ENCODE data around the gene PTPMT1.
"Not testable (repeated sequence)": the region's sequence is repeated elsewhere in the genome, so short reads cannot be mapped to it uniquely, and the experiment has no call there.

PTPMT1 gene

DNA sequence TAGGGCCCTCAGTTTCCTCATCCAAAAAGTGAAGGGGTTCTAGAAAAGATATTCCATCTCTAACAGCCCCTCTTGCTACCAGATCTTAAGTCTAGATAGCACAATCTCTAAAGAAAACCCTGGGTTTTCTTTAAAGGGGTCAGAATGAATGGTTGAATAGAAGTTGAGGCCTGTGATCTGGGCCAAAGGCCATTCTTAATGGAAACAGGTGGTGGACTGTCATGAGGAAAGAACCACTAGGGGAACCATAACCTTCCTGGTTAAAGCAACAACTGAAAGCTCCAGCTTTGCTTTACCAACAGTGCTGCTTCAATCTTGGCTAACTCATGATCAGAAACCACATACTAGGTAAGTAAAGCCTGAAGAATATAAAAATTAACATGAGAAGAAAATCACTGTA lies 14.3 kb upstream of the PTPMT1 start:
- DNase-seq (ENCODE audit: insufficient read length), result peak; percentile 31
- FAIRE-seq, result peak; percentile 84
- TF ChIP-seq POLR2A (IDR thresholded peaks at IDR 0.05; ENCODE audit: low read depth, low read length) (no peak), TAF1 (IDR thresholded peaks at IDR 0.05; ENCODE audit: borderline replicate concordance, low read depth, low read length) (no peak), POLR2AphosphoS5 (IDR thresholded peaks at IDR 0.05; ENCODE audit: low read depth, low read length) (no peak)

DNA sequence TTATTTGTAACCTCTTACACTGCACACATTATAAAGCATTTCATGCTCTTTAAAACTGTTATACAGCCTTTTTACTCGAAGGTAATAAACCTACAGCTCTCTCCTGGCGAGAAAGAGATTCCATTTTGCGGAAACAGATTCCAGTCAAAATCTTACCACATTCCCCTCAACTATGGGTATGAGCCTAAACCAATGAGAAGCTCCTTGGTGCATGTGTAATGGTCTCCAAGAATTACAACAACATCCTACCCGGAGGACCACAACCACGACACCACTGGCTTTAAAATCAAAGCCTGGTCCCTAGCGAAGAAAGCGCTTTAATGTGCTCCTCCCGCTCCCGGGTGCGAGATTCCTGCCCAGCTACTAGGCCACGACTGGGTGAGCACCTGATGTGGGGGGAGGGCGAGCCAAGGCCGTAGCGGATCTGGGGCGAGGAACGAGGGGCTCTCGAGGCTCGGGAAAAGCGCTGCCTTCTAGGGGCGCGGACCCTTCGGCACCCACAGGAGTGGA lies 13.3 kb upstream of the PTPMT1 start:
- TF ChIP-seq POLR2AphosphoS5 (IDR thresholded peaks at IDR 0.05; ENCODE audit: low read depth, low read length) (no peak), TAF1 (IDR thresholded peaks at IDR 0.05; ENCODE audit: borderline replicate concordance, low read depth, low read length) (no peak), POLR2A (IDR thresholded peaks at IDR 0.05; ENCODE audit: low read depth, low read length) (no peak)
- FAIRE-seq (no peak), DNase-seq (ENCODE audit: insufficient read length) (no peak)

DNA sequence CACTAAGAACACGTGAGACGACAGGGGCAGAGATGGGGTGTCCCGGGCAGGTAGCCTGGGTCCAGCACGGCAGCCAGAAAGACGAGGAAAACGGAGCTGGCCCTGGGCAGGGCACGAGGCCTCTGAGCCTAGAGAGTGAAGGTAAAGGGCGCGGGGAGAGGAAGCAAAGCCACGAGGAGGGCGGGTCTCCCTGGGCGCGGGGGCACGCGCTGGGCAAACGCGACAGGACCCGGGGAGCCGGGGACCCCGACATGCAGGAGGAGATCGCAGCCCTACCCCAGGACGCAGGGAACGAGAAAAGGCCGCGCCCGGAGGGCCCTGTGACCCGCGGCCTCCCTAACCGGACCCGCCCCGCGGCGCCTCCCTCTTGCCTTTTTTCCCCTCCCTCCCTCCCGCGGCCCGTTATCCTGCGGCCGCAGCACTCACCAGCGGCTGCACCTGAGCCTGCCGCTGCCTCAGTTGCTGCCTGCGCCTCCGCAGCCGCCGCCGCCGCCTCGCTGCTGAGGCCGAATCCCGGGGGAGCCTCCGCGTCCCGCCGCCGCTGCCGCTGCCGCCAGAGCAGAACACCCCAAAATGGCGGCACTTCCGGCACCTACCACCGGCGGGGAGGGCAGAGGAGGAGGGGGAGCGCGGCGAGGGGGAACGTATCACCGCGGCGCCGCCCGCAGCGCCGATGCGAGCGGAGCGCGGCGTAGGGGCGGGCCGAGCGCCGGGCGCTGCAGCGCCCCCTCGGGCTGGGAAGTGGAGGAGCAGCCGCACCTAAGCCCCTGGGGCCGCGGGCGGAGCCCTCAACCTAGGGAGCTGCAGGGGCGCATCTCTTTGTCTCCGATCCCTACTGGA lies 12.6 kb upstream of the PTPMT1 start, which contains the start of gene CELF1:
Gene CELF1 (minus strand): TSS at position 567 of the 840 bp plus-strand sequence. CDS start 53,609 bp downstream, outside the sequence.
- TF ChIP-seq POLR2AphosphoS5 (IDR thresholded peaks at IDR 0.05; ENCODE audit: low read depth, low read length), result no peak; the same call in none of the 2 replicates
- TF ChIP-seq TAF1 (IDR thresholded peaks at IDR 0.05; ENCODE audit: borderline replicate concordance, low read depth, low read length), result peak; percentile 47; the same call in 1 of the 2 replicates
- peak; percentile 71; the same call in 1 of the 2 replicates for TF ChIP-seq POLR2A (IDR thresholded peaks at IDR 0.05; ENCODE audit: low read depth, low read length)
- FAIRE-seq (peak; percentile 97), DNase-seq (ENCODE audit: insufficient read length) (peak; percentile 86)

DNA sequence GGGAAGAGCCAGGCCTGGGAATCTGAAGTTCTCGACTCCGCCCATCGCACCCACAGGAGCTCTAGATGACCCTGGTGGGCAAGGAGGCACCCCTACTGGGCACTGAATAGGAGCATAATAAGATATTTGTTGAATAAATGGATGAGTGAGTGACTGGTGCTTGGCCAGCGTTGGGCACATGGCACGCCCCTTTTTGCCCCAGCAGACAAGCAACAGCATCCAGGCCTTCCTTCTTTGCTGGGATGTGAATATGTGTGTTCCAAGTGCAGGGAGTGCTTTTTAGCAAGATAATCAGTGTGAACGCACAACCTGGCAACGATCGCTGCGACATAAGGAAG lies 12.0 kb upstream of the PTPMT1 start:
- FAIRE-seq, result no peak
- TF ChIP-seq TAF1 (IDR thresholded peaks at IDR 0.05; ENCODE audit: borderline replicate concordance, low read depth, low read length) (no peak), POLR2A (IDR thresholded peaks at IDR 0.05; ENCODE audit: low read depth, low read length) (no peak)
- DNase-seq (ENCODE audit: insufficient read length), result no peak

- DNase-seq (ENCODE audit: insufficient read length); FAIRE-seq: not testable (repeated sequence)
Measured at GRCh38 chr11:47557004-47557403, 8.4 kb upstream of the PTPMT1 start.

DNA sequence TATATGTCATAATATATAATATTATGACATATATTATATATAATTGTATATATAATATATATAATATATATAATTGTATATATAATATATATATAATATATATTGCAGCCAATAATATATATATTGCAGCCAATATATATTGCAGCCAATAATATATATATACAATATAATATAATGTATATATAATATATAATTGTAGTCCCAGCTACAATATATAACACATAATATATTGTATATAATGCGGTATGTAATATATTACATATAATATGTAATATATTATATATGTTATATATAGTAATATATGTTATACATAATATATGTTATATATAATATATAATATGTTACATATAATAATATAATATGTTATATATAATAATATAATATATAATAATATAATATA lies 6.7 kb upstream of the PTPMT1 start:
- TF ChIP-seq POLR2AphosphoS5 (IDR thresholded peaks at IDR 0.05; ENCODE audit: low read depth, low read length) (no peak), TAF1 (IDR thresholded peaks at IDR 0.05; ENCODE audit: borderline replicate concordance, low read depth, low read length) (no peak), POLR2A (IDR thresholded peaks at IDR 0.05; ENCODE audit: low read depth, low read length) (no peak)
- FAIRE-seq (no peak), DNase-seq (ENCODE audit: insufficient read length) (no peak)

- no peak for TF ChIP-seq TAF1 (IDR thresholded peaks at IDR 0.05; ENCODE audit: borderline replicate concordance, low read depth, low read length)
- TF ChIP-seq POLR2A (IDR thresholded peaks at IDR 0.05; ENCODE audit: low read depth, low read length), result no peak
- no peak for TF ChIP-seq POLR2AphosphoS5 (IDR thresholded peaks at IDR 0.05; ENCODE audit: low read depth, low read length)
- no peak for DNase-seq (ENCODE audit: insufficient read length)
- FAIRE-seq, result no peak
Measured at GRCh38 chr11:47560426-47560825, 5.0 kb upstream of the PTPMT1 start.

DNA sequence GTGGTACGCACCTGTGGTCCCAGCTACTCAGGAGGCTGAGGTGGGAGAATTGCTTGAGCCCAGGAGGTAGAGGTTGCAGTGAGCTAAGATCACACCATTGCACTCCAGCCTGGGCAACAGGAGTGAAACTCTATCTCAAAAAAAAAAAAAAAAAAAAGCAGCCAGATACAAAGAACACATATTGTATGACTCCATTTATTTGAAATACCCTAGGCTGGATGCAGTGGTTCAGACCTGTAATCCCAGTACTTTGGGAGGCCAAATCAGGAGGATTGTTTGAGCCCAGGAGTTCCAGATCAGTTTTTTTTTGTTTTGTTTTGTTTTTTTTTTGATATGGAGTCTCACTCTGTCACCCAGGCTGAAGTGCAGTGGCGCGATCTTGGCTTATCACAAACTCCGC lies 3.0 kb upstream of the PTPMT1 start:
- not testable (repeated sequence) for DNase-seq (ENCODE audit: insufficient read length); FAIRE-seq

GRCh38 chr11:47564366-47564765 lies 1.0 kb upstream of the PTPMT1 start:
- DNase-seq (ENCODE audit: insufficient read length); FAIRE-seq: not testable (repeated sequence)

DNA sequence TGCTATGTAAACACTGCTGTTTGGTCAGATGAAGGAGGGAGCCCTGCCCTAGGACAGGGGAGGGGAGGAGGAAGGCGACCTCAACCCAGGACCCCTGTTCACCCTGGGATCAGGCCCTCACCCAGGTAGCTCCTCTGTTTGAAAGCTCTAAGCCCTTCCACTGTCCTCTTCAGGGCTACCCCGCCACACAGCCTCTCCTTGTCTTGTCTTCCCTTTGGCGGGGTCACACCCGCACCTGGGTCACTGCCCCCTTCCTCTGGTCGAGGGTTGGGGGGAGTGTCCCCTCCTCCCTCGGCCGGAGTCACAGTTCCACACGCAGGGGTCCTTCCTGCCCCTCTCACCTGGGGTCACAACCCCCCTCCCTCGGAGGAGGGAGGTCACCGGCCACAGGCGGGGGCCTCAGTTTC lies 463 bp upstream of the PTPMT1 start:
- DNase-seq (ENCODE audit: insufficient read length) (no peak), FAIRE-seq (no peak)
- TF ChIP-seq POLR2AphosphoS5 (IDR thresholded peaks at IDR 0.05; ENCODE audit: low read depth, low read length), result no peak
- TF ChIP-seq TAF1 (IDR thresholded peaks at IDR 0.05; ENCODE audit: borderline replicate concordance, low read depth, low read length), result no peak
- TF ChIP-seq POLR2A (IDR thresholded peaks at IDR 0.05; ENCODE audit: low read depth, low read length), result no peak

GRCh38 chr11:47566149-47566698 lies 825 bp downstream of the PTPMT1 start:
- no peak for TF ChIP-seq POLR2AphosphoS5 (IDR thresholded peaks at IDR 0.05; ENCODE audit: low read depth, low read length)
- TF ChIP-seq POLR2A (IDR thresholded peaks at IDR 0.05; ENCODE audit: low read depth, low read length), result no peak
- TF ChIP-seq TAF1 (IDR thresholded peaks at IDR 0.05; ENCODE audit: borderline replicate concordance, low read depth, low read length), result no peak
- DNase-seq (ENCODE audit: insufficient read length) (no peak), FAIRE-seq (peak; percentile 30)

DNA sequence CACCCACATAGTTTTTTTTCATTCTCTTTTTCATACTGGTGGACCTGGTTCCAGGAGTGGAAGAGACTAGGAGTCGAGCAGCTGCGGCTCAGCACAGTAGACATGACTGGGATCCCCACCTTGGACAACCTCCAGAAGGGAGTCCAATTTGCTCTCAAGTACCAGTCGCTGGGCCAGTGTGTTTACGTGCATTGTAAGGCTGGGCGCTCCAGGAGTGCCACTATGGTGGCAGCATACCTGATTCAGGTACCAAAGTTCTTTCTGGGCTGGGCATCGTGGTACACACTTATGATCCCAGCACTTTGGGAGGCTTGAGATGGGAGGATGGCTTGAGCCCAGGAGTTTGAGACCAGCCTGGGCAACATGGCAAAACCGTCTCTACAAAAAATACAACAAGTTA lies 4.2 kb downstream of the PTPMT1 start:
- TF ChIP-seq POLR2AphosphoS5 (IDR thresholded peaks at IDR 0.05; ENCODE audit: low read depth, low read length), result no peak
- TF ChIP-seq POLR2A (IDR thresholded peaks at IDR 0.05; ENCODE audit: low read depth, low read length), result no peak
- TF ChIP-seq TAF1 (IDR thresholded peaks at IDR 0.05; ENCODE audit: borderline replicate concordance, low read depth, low read length), result no peak
- DNase-seq (ENCODE audit: insufficient read length) (no peak), FAIRE-seq (no peak)

Measured in GM12892 (cell line).